Lung (tissue), 12 donors: ENCODE results near the gene PDCD1LG2. TPM values are rescaled to one million over a fixed set of nuclear protein-coding genes. Genes with fewer than 3 reads are reported as not detected.

Experiments used
- ATAC-seq: fragments of 200-7000 bp; cut with Tn5 transposase; one replicate; pipeline ENCODE4 v1.9.1; 2020; ENCODE audit warnings: moderate number of reproducible peaks; ENCODE audit not compliant: insufficient read depth, low FRiP score
- DNase-seq, 3 donors: peaks; one replicate each; pipeline ENCODE4 v3.0.0-alpha.2; 2013 to 2017
- H3K27ac ChIP-seq, 2 donors: one replicate each; pipeline ENCODE4 v1.5.1; 2013; ENCODE audit warnings: mild to moderate bottlenecking in 2 of 2, moderate library complexity in 2 of 2, control low read depth in 1 of 2, inconsistent platforms in 1 of 2, low read depth in 1 of 2, low read length in 1 of 2
- H3K27me3 ChIP-seq, 3 donors: one replicate each; pipeline ENCODE4 v1.5.1; 2013; ENCODE audit warnings: low read length in 2 of 3; ENCODE audit not compliant: control insufficient read depth in 3 of 3, insufficient read depth in 3 of 3
- H3K36me3 ChIP-seq, 4 donors: one replicate each; pipeline ENCODE4 v1.5.1; 2013; ENCODE audit warnings: low read length in 4 of 4, mild to moderate bottlenecking in 1 of 4, moderate library complexity in 1 of 4; ENCODE audit not compliant: control insufficient read depth in 4 of 4, insufficient read depth in 4 of 4
- H3K4me1 ChIP-seq, 5 donors: one replicate each; pipeline ENCODE4 v1.5.1; 2013; ENCODE audit warnings: low read length in 5 of 5, mild to moderate bottlenecking in 2 of 5, moderate library complexity in 1 of 5; ENCODE audit not compliant: control insufficient read depth in 5 of 5, insufficient read depth in 5 of 5
- H3K4me3 ChIP-seq: one replicate; pipeline ENCODE4 v1.5.1; 2013; ENCODE audit warnings: mild to moderate bottlenecking, control low read depth, moderate library complexity
- H3K9ac ChIP-seq, 2 donors: one replicate each; pipeline ENCODE4 v1.5.1; 2013; ENCODE audit warnings: low read length in 2 of 2, control low read depth in 1 of 2; ENCODE audit not compliant: insufficient read depth in 1 of 2
- H3K9me3 ChIP-seq, 4 donors: one replicate each; pipeline ENCODE4 v1.5.1; 2013; ENCODE audit warnings: low read length in 3 of 4, mild to moderate bottlenecking in 1 of 4, moderate library complexity in 1 of 4; ENCODE audit not compliant: control insufficient read depth in 4 of 4, insufficient read depth in 3 of 4
- WGBS, 2 donors: extraction: QIAGEN DNeasy Blood & Tissue Kit; methylation state at CpG; one replicate each; pipeline ENCODE4 v1.1.7; 2013; 5-methylcytosine and 5-hydroxymethylcytosine counted together
- polyA plus RNA-seq, 2 donors: library from polyadenylated mRNA; stranded (reverse); fragments of 200-250 nt; gene quantifications; one replicate each; pipeline ENCODE4 v1.2.1, GENCODE V29; 2013
- total RNA-seq, 2 donors: library from RNA; depleted of rRNA in 1 of 2; stranded (reverse); fragments of >200 nt in 1 of 2; gene quantifications; one replicate each; pipeline ENCODE4 v1.2.1, GENCODE V29; 2014 to 2021
- TF ChIP-seq, protein P1 (sequence below): IDR thresholded peaks from 2 replicates; pipeline ENCODE4 v1.5.1; 2012; ENCODE audit warnings: mild to moderate bottlenecking; ENCODE audit errors: control extremely low read depth, extremely low read depth
- donor health status: control.
- donor health status: control.
- donor health status: Bipolar disorder and iron deficiency.
- donor health status: healthy.
- donor health status: DM: yes; HTN: yes; CAD: no.

PDCD1LG2 gene
- total and polyA plus RNA-seq, 4 donors: 0.87 to 6.7 (median 3.1) TPM

DNA sequence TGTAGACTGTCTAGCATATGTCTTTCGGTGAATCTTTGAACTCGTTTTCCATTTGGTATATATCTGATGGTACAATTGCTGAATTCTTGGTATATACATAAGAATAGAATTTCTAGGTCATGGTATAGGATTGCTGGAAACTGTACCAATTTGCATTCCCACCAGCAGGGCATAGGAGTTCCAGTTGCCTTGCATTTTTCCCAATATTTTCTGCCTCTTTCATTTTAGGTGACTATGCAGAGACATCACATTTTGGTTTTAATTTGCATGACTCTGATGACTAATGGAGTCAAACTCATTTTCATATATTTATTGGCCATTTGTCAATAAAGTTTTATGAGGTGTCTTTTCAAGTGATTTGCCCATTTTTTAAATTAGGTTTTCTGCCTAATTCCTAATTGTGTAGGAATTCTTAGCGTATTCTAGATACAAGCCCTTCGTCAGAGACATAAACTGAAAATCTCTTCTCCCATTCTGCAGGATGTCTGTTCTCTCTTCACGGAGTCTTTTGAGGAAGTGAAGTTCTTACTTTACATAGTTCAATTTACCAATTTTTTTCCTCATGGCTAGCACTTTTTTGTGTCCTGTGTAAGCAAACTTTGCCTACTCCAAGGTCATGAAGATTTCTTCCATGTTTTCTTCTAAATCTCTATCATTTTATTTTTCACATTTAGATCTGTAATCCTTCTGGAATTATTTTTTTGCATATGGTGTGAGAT, 28.9 kb upstream of the PDCD1LG2 start:
- no peaks in the 10 kb centered on the region for H3K27me3 ChIP-seq
- 70 to 81% methylated on average over 5 of the region's 5 CpGs for WGBS, 2 donors
- no peaks in the 10 kb centered on the region for H3K4me1 ChIP-seq
- no peak overlapping the region for H3K4me3 ChIP-seq
- H3K9me3 ChIP-seq: no peaks in the 10 kb centered on the region
- H3K36me3 ChIP-seq: no peaks in the 10 kb centered on the region
- no peak for DNase-seq
- no peak overlapping the region for H3K27ac ChIP-seq
- H3K9ac ChIP-seq: no peak overlapping the region
- TF ChIP-seq, protein P1, sequence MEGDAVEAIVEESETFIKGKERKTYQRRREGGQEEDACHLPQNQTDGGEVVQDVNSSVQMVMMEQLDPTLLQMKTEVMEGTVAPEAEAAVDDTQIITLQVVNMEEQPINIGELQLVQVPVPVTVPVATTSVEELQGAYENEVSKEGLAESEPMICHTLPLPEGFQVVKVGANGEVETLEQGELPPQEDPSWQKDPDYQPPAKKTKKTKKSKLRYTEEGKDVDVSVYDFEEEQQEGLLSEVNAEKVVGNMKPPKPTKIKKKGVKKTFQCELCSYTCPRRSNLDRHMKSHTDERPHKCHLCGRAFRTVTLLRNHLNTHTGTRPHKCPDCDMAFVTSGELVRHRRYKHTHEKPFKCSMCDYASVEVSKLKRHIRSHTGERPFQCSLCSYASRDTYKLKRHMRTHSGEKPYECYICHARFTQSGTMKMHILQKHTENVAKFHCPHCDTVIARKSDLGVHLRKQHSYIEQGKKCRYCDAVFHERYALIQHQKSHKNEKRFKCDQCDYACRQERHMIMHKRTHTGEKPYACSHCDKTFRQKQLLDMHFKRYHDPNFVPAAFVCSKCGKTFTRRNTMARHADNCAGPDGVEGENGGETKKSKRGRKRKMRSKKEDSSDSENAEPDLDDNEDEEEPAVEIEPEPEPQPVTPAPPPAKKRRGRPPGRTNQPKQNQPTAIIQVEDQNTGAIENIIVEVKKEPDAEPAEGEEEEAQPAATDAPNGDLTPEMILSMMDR: no peak
- ATAC-seq: no peak

DNA sequence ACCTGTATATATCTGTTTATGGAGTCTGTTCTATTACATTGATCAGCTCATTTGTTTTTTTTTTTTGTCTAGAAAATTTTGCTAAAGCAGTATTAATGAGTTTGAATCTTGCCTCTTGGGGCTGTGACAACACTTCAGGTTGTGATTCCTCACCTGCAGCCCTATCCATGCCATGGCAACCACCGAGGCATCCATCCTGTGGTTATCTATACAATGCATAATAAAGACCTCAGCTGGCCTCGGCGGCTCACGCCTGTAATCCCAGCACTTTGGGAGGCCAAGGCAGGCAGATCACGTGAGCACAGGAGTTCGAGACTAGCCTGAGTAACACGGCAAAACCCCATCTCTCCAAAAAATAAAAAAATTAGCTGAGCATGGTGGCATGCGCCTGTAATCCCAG, 28.1 kb upstream of the PDCD1LG2 start:
- no peaks in the 10 kb centered on the region for H3K36me3 ChIP-seq
- H3K27ac ChIP-seq: no peak overlapping the region
- ATAC-seq: no peak
- no peaks in the 10 kb centered on the region for H3K4me1 ChIP-seq
- DNase-seq: no peak
- no peak overlapping the region for H3K4me3 ChIP-seq
- WGBS, 2 donors: 88% methylated on average over 8 of the region's 8 CpGs
- H3K27me3 ChIP-seq: no peaks in the 10 kb centered on the region
- H3K9ac ChIP-seq: no peak overlapping the region
- TF ChIP-seq, protein P1: no peak
- H3K9me3 ChIP-seq: no peaks in the 10 kb centered on the region

DNA sequence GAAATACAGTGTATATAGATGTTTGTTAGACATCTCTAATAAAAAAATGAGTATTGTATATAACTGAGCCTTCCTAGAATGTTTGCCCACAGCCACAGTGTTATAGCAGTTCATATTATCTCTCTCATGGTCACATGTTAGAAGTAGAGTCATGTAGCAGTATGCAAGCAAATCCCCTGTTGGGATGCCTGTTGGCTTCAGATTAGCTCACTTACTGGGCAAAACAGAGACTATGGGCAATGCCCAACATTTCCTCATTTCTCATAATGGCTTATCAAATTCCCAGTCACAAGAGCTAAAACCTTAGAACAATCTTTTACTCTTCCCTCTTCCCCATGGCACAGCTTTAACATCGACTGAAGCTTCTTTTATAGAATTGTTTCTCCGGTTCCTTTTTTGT, 27.0 kb upstream of the PDCD1LG2 start:
- Histone ChIP-seq H3K27me3 (no peaks in the 10 kb centered on the region), H3K4me1 (no peaks in the 10 kb centered on the region), H3K9ac (no peak overlapping the region), H3K9me3 (no peaks in the 10 kb centered on the region), H3K36me3 (no peaks in the 10 kb centered on the region), H3K27ac (no peak overlapping the region), H3K4me3 (no peak overlapping the region)
- WGBS, 2 donors: 72 to 74% methylated on average over 2 of the region's 2 CpGs
- no peak for DNase-seq
- TF ChIP-seq, protein P1: no peak
- no peak for ATAC-seq
